ENCODE measurements around the gene CACNG7.
"Not testable (repeated sequence)": the region's sequence is repeated elsewhere in the genome, so short reads cannot be mapped to it uniquely, and the experiment has no call there.

Gene CACNG7

DNA sequence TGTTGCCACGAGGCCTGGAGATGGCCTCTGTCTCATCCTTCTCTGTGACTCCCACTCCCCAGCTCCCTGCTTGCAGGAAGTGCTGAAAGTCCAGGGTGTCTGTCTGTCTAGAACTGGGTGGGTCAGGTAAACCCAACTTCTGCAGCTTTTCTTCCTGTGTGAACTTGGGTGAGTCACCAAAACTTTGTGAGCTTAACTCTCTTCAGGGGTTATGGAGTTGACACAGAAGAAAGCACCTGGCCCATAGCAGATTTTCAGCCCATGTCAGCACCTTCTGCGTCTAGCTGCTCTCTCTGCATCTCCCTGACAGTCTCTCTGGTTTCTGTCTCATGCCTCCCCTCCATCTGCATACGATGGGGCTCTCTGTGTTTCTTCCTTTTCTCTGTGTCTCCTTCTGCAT is 4.2 kb upstream of the CACNG7 start:
- no peak for DNase-seq (ENCODE audit: low read depth in 3 of 3, low spot score in 1 of 3)

DNA sequence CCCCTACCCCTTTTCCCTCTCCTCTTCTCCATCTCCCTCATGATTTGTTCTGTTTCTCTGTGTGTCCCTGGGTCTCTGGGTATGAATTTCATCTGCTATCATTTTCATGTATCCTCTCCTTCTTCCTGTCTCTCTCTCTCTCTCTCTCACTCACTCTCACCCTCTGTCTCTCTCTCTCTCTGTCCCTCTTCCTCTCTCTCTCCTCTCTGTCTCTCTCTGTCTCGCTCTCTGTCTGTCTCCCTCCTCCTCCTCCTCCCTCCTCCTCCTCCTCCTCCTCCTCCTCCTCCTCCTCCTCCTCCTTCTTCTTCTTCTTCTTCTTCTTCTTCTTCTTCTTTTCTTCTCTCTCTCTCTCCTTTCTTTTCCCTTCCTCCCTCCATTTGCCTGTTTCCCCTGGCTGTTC is 3.3 kb upstream of the CACNG7 start:
- no peak for DNase-seq (ENCODE audit: low read depth in 3 of 3, low spot score in 1 of 3)

GRCh38 chr19:53906211-53907192 is 2.6 kb upstream of the CACNG7 start:
- DNase-seq (ENCODE audit: low read depth in 3 of 3, low spot score in 1 of 3) = peak in 2 of 3 donors; percentile 35 to 71

- no peak for DNase-seq (ENCODE audit: low read depth in 3 of 3, low spot score in 1 of 3)
Measured at GRCh38 chr19:53907193-53907581, 1.9 kb upstream of the CACNG7 start.

DNA sequence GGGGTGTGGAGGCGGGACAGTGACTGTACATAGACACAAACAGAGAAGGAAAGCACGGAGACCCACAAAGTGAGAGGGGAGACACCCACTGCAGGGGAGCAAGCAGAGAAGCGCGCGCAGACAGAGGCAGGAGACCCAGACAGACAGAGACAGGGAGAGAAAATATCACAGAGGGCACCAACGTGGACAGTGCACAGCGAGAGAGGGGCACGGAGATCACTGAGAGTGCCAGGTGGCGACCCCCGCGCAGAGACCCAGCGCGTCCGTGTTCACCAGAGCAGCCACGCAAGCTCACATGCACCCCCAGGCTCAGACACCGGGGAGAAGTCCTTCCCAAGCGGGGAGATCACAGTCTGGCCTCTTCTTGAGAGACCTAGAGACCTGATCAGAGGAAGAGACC is 1.4 kb upstream of the CACNG7 start:
- no peak for DNase-seq (ENCODE audit: low read depth in 3 of 3, low spot score in 1 of 3)

DNA sequence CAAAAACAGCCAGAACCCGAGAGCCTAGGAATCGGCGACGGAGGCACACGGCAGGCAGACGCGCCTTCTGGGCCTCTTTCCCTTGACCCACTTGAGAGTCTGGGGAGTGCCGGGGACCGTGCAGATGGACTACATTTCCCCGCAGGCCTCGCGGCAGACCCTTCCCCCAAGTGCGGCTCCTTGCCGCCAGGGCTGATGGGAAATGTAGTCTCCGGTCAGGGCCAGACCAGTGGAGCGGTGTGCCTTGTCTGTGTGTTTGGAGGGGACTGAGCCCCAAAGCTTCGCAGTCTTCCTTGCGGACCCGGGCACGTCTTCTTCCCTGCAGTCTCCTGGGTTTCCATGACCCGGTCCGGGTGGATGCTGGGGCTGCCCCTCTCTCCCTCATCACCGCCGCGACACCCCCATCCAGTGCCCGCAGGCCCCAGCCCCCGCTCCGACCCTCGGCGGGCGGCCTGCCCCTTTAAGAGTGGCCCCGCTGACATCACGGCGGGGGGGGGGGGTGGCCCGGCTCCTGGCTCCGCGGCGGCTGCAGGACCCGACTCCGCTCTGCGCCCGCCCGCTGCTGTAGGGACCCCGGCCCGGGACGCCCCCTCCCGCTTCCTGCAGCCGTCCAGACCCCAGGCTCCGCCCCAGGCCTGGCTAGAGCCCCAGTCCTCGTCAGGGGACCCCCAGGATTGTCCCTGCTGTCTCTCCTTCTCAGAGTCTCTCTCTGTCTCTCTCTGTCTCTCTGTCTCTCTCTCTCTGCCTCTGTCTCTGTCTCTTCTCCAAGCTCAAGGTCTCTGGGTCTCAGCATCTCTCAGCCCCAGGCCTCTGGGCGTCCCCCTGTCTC is 758 bp upstream of the CACNG7 start:
- peak in 1 of 3 donors; percentile 27 for DNase-seq (ENCODE audit: low read depth in 3 of 3, low spot score in 1 of 3)

GRCh38 chr19:53909471-53910169 is 542 bp downstream of the CACNG7 start:
- DNase-seq (ENCODE audit: low read depth in 3 of 3, low spot score in 1 of 3) = no peak

DNA sequence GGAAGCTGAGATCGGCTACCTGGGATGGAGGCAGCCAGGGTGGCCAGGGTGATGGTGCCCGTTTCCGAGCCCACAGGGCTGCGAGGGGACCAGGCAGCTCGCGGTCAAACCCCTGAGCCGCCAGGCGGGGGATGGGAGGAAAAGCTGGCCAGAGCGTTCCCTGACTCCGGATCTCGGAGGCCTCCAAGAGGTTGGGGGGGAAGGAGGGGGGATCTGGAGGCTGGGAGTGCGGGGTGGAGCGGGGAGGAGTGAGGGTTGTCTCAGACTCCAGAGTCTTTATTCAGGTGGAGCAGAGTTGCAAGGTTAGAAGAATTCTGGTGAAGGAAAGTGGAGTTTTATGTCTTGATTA is 1.1 kb downstream of the CACNG7 start:
- DNase-seq (ENCODE audit: low read depth in 3 of 3, low spot score in 1 of 3) = no peak

- DNase-seq (ENCODE audit: low read depth in 3 of 3, low spot score in 1 of 3) = no peak
Measured at GRCh38 chr19:53912653-53913052, 3.6 kb downstream of the CACNG7 start.

DNA sequence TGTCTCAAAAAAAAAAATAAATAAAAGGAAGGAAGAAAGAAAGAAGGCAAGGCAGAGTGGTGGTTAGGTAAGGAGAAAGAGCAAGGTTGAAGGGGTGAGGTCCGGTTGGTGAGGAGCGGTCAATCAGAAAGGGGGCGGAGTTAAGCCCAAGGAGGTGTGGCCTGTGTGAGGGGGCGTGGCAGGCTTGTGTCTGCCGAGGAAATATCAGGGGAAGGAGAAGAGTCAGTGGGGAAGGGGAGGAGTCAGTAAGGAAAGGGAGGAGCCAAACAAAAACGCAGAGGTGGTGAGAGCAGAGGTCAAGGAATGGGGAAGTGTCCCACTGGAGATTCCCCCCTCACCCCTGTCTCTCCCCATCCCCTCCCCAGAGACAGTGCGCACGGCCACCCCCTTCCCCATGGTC is 5.9 kb downstream of the CACNG7 start:
- DNase-seq (ENCODE audit: low read depth in 3 of 3, low spot score in 1 of 3) = no peak

GRCh38 chr19:53916004-53916403 is 6.9 kb downstream of the CACNG7 start:
- DNase-seq (ENCODE audit: low read depth in 3 of 3, low spot score in 1 of 3) = no peak

GRCh38 chr19:53917356-53917755 is 8.3 kb downstream of the CACNG7 start:
- DNase-seq (ENCODE audit: low read depth in 3 of 3, low spot score in 1 of 3) = no peak

- DNase-seq (ENCODE audit: low read depth in 3 of 3, low spot score in 1 of 3) = no peak
Measured at GRCh38 chr19:53927739-53928138, 18.7 kb downstream of the CACNG7 start.

DNA sequence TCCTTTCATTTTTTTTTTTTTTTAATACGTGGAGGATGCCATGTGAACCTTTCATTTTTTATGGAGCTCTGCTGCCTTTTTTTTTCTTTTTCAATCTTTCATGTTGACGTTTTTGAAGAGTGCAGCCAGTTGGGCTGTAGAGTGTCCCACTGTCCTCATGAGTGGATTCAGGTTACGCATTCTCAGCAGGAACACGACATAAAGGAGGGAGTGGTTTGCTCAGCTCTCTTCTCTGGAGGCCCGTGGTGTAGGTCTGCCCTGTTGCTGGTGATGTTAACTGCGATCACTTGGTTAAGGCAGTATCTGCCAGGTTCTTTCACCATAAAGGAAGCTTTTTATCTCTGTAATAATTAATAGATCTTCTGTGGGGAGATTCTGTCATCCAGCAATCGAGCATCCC is 27.0 kb downstream of the CACNG7 start:
- no peak for DNase-seq (ENCODE audit: low read depth in 3 of 3, low spot score in 1 of 3)

- no peak for DNase-seq (ENCODE audit: low read depth in 3 of 3, low spot score in 1 of 3)
Measured at GRCh38 chr19:53942001-53942786, 33.1 kb downstream of the CACNG7 start.

DNA sequence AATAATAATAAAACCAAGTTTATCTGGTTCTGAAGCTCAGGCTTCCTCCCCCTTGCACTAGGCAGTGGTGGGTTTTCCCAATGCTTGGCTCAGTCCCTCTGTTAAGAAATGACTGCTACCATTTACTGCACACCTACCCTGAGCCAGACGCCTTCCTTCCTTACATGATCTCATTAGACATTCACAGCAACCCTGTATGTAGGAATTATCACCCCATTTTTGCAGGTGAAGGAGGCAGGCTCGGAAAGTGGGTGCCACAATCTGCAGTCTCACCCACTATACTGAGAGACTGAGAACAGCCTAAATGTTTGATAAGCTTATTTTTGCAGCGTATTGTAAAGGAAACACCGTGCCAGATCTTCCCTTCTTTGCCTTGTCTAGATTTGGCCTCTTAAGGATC is 35.3 kb downstream of the CACNG7 start:
- no peak for DNase-seq (ENCODE audit: low read depth in 3 of 3, low spot score in 1 of 3)

DNA sequence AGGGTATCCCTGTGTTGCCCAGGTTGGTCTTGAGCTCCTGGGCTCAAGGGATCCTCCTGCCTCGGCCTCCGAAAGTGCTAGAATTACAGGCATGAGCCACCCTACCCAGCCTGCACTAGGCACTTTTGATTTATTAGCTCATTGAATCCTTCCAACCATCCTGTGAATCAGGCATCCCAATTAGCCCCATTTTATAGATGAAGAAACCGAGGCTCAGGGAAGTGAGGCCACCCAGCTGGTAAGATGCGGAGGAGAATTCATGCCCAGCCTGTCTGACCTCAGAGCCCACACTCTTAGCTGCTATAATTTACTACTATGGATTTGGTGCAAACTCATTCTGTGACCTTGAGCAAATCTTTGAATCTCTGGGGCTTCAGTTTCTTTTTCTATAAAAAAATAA is 35.9 kb downstream of the CACNG7 start:
- DNase-seq (ENCODE audit: low read depth in 3 of 3, low spot score in 1 of 3) = no peak

- DNase-seq (ENCODE audit: low read depth in 3 of 3, low spot score in 1 of 3) = no peak
Measured at GRCh38 chr19:53945441-53945840, 36.4 kb downstream of the CACNG7 start.

- DNase-seq (ENCODE audit: low read depth in 3 of 3, low spot score in 1 of 3) = no peak
Measured at GRCh38 chr19:53945998-53946397, 36.9 kb downstream of the CACNG7 start.

- no peak for DNase-seq (ENCODE audit: low read depth in 3 of 3, low spot score in 1 of 3)
Measured at GRCh38 chr19:53947624-53948023, 38.5 kb downstream of the CACNG7 start.

DNA sequence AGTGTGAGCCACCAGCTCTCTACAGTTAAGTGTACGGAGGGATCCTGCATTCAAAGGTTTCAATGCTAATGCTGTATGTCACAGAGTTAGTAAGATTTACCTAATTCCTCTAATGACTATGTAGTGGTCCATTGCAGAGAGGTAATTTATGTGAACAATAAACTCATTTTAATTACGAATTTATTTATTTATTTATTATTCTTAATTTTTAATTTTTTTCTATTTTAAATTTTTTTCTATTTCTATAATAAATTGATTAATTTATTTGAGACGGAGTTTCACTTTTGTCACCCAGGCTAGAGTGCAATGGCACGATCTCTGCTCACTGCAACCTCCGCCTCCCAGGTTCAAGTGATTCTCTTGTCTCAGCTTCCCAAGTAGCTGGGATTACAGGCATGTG is 39.5 kb downstream of the CACNG7 start:
- not testable (repeated sequence) for DNase-seq (ENCODE audit: low read depth in 3 of 3, low spot score in 1 of 3)

Data from stimulated activated CD4-positive, alpha-beta T cell treated with anti-CD3 and anti-CD28 coated beads, TNF-alpha, amount 100 ng/mL, for 1 hour (primary cell).